Urothelium cell line (cell line): ENCODE results near the gene PPFIBP2.

Source experiments
- DNase-seq: peaks from one replicate; pipeline ENCODE4 v3.0.0; 2011; ENCODE audit warnings: low spot score, mixed read lengths
- FAIRE-seq: peaks from 2 replicates; lab custom pipeline; 2011; peaks lifted over from hg19 to GRCh38; lab: Jason Lieb, UNC

Gene PPFIBP2

GRCh38 chr11:7575841-7576725 is 62.3 kb downstream of the PPFIBP2 start:
- FAIRE-seq (no peak), DNase-seq (peak; percentile 45)

- no peak for FAIRE-seq
- no peak for DNase-seq
These were observed 63.0 kb downstream of the PPFIBP2 start for GRCh38 chr11:7576726-7577290.

- DNase-seq, result no peak
- FAIRE-seq, result no peak
These were observed 63.7 kb downstream of the PPFIBP2 start for GRCh38 chr11:7577291-7578190.

DNA sequence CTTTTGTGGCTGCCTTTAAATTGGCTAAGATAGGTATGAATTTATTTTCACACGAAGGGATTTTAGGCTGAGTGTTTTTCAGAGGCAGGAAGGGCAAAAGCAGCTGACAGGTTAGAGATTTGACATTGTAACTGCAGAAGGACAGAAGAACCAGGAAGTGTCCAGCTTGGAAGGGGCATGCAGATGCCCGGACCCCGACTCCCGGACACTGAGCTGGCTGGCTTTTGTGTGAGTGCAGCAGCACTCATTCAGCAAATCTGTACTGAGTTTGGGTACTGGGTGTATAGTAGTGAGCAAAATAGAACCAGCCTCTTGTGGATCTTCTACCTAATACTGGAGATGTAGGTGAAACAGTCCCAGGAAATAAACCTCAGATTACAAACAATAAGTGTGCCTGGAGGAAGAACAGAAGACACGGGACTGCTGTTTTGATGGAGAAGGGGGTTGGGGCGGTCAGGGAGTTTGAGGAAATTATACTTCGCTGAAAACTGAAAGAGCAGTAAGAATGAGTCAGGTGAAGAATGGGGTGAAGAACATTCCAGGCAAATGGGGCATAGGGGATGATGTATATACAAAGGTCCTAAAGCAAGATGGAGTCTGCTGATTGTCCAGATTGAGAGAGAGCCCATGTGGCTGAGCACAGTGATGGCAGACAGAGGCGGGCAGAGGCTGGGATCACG is 64.6 kb downstream of the PPFIBP2 start:
- FAIRE-seq, result no peak
- no peak for DNase-seq

DNA sequence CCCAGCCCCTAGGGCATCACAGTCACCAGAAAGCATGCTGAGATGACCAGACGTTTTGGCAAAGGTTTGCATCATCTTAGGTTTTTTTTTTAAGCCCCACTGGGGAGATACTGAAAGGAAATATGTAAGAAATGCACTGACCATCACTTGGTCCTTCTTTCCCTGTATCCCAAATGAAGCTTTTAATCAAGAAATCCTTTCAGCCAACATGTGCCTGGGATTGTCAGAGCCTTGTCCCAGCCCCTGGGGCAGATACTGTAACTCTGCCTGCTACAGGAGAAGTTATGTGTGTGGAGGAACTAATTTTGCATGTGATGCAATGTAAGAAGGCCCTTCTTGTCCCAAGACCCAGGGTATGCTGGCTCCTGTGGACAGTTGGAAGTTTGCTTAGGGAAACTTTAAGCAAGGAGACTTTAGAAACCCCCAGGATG is 65.6 kb downstream of the PPFIBP2 start:
- DNase-seq, result no peak
- FAIRE-seq, result no peak

DNA sequence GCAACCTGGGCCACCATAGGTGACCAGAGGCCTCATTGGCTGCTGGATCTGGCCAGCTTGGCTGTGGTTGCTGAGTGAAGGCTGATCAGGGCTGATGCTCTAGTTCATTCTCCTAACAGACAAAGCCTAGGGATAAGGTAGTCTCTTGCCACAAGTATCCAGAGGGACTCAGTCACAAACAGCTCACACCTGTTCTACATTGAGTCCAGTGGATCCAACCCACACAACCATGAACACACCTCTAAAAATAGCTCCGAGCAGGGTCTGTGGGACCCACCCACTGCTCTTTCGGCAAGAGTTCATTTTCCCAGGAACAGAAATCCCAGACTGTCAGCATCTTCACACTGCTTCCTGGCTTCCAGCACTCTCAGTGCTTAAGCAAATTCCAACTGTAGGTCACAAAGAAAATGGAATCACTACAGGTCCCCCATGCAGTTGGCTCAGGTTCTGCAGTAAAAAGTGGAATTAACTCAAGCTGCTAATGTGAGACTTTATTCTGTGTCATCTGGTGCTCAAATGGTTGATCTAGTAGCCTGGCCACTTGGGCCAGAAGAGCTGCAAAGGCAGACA is 67.3 kb downstream of the PPFIBP2 start:
- FAIRE-seq, result no peak

GRCh38 chr11:7582338-7582985 is 68.7 kb downstream of the PPFIBP2 start:
- no peak for FAIRE-seq
- DNase-seq, result no peak

More for the DNA sequence above, 67.3 kb downstream of the PPFIBP2 start:
- DNase-seq, result no peak

GRCh38 chr11:7583248-7583647 is 69.4 kb downstream of the PPFIBP2 start:
- DNase-seq (no peak), FAIRE-seq (no peak)

DNA sequence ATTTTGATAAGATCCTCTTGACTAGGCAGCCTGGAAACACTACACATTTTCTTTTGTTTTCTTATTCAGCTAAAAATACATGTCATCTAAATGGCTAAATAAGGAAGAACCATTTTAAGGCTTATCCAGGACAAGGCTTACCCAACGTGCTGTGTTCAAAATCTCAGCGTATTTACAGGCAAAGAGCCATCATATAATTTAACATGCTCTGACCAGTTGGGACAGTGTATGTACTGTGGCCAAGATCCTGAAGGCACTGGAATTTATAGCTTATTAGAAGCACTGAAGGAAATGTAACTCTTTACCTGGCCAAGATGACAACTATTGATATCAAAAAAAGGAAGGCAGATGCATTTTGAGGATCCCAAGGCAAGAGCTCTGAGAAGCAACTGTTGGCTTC is 71.1 kb downstream of the PPFIBP2 start:
- no peak for FAIRE-seq
- DNase-seq, result no peak

DNA sequence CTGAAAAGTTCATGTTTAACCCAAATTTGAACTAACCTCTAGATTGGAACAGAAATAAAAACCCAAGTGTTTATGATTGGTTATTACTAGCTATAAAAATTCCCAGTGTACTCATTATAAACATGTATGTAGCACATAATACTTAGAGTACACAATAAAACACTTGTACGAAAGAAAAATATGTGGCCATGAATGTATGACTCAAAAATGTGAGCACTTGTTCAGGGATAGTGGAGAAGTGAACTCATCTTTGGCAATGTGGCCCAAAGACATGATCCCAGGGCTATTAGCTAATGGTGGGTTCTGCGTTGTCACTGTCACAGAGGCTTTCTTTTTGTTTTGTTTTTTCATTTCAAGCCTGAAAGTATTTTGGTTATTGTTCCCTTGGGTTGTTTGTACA is 72.0 kb downstream of the PPFIBP2 start:
- DNase-seq (no peak), FAIRE-seq (no peak)

- no peak for FAIRE-seq
- DNase-seq, result no peak
These were observed 72.6 kb downstream of the PPFIBP2 start for GRCh38 chr11:7586376-7586775.

GRCh38 chr11:7587712-7588111 is 73.9 kb downstream of the PPFIBP2 start:
- DNase-seq, result no peak
- no peak for FAIRE-seq

DNA sequence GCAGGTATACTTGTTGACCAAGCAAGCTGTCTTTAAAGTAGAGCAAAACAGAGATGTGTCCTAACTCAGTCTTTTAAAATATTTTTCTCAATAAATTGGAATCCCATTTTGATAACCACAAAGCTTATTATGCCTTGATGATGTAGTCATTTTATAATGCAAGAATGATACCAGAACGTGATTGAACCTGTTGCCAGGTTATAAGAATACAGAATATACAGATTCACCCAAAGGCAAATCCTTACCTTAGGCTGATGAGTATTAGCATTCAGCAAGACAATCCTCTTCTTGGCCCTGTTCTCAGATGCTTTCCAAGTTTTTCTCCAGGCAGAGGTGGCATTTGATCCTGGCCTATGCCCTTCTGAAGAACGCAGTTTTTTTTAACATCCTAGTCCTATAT is 76.1 kb downstream of the PPFIBP2 start:
- no peak for FAIRE-seq
- no peak for DNase-seq

GRCh38 chr11:7590529-7590928 is 76.7 kb downstream of the PPFIBP2 start:
- no peak for FAIRE-seq

GRCh38 chr11:7591107-7591894 is 77.5 kb downstream of the PPFIBP2 start:
- DNase-seq (no peak), FAIRE-seq (no peak)

More at GRCh38 chr11:7590529-7590928, 76.7 kb downstream of the PPFIBP2 start:
- no peak for DNase-seq

GRCh38 chr11:7591987-7592386 is 78.2 kb downstream of the PPFIBP2 start:
- no peak for DNase-seq
- FAIRE-seq, result no peak

DNA sequence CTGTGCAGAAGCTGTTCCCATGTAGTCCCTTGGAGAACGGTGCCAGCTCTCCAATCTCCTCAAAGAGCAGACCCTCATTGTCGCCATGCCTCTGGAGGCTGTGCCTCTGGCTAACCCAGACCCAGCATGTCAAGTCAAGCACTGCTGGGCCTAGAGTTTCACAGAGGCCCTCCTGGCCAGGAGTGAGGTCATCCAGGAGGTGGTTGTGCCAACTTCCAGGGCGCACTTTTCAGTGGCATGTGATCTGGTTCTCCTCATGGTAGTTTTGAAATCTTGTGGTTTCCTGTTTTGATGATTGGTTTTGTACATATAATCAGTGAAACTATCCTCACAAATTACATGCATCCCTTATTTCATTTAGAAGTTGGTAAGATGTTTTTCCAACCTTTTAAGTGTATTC is 78.9 kb downstream of the PPFIBP2 start:
- no peak for FAIRE-seq
- DNase-seq, result no peak

DNA sequence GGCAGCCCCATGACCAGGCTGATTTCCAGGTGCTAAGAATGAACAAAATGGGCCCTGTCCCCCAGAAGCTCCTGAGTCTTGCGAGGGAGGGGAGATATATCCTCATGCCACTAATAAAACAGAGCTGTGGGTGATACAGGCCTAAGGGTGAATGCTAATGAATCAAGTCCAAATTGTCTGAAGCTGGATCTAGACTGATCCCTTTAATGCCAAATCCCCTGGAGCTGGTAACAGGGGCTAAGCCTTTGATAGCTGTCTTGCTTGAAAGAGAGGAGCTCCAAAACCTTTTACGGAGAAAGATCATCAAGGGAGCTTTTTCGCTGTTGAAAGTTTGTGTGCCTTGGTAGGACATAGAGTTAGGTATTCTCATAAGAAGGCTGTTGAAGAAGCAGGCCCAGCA is 79.7 kb downstream of the PPFIBP2 start:
- no peak for FAIRE-seq
- DNase-seq, result no peak
